Skeletal muscle tissue (tissue), 4 donors: ENCODE measurements around the gene STUB1. TPM values are rescaled to one million over a fixed set of nuclear protein-coding genes. Genes with fewer than 3 reads are reported as not detected.

Experiments
- H3K27ac ChIP-seq: one replicate; pipeline ENCODE4 v1.7.0; 2013; ENCODE audit warnings: mild to moderate bottlenecking, low read depth, low read length, inconsistent platforms
- H3K27me3 ChIP-seq, 3 donors: one replicate each; pipeline ENCODE4 v1.7.0; 2013; ENCODE audit warnings: low read length in 3 of 3; ENCODE audit not compliant: control insufficient read depth in 3 of 3, insufficient read depth in 3 of 3
- H3K36me3 ChIP-seq, 3 donors: one replicate each; pipeline ENCODE4 v1.7.0; 2013; ENCODE audit warnings: low read length in 3 of 3; ENCODE audit not compliant: control insufficient read depth in 3 of 3, insufficient read depth in 3 of 3
- H3K4me1 ChIP-seq, 3 donors: one replicate each; pipeline ENCODE4 v1.7.0; 2013; ENCODE audit warnings: low read length in 3 of 3, mild to moderate bottlenecking in 3 of 3; ENCODE audit not compliant: control insufficient read depth in 3 of 3, insufficient read depth in 3 of 3
- H3K4me3 ChIP-seq, 3 donors: one replicate each; pipeline ENCODE4 v1.7.0; 2013; ENCODE audit warnings: low read length in 3 of 3
- H3K9ac ChIP-seq, 3 donors: one replicate each; pipeline ENCODE4 v1.7.0; 2013; ENCODE audit warnings: low read length in 3 of 3, mild to moderate bottlenecking in 3 of 3, moderate library complexity in 2 of 3, low read depth in 1 of 3
- H3K9me3 ChIP-seq, 3 donors: one replicate each; pipeline ENCODE4 v1.7.0; 2013; ENCODE audit warnings: low read length in 3 of 3; ENCODE audit not compliant: control insufficient read depth in 3 of 3
- total RNA-seq: library from RNA; depleted of rRNA; stranded (reverse); fragments of >200 nt; gene quantifications from one replicate; pipeline ENCODE4 v1.2.3, GENCODE V29; 2014
- donor health status: Osteomylitis.

Gene STUB1
- total RNA-seq: 87.7 TPM

- H3K36me3 ChIP-seq: peaks cover 16 to 19% (median 18%) of the 10 kb centered on the region in 3 donors
- peak within 1 kb of the TSS; percentile 86 to 93 (median 88) for H3K9ac ChIP-seq
- H3K4me1 ChIP-seq: peaks cover 43 to 51% (median 48%) of the 10 kb centered on the region in 3 donors
Measured at GRCh38 chr16:679814-680624, at the start of gene STUB1. Gene STUB1 (plus strand): TSS chr16:680410. CDS start chr16:680526, 116 bp downstream.

GRCh38 chr16:630815-631405, 49.3 kb upstream of the STUB1 start, which contains the start of gene WFIKKN1:
Gene WFIKKN1 (plus strand): TSS chr16:630985. CDS start chr16:631254, 269 bp downstream.
- peaks cover 21 to 39% (median 35%) of the 10 kb centered on the region in 3 donors for H3K4me1 ChIP-seq
- no peak within 1 kb of the TSS for H3K27ac ChIP-seq
- no peak within 1 kb of the TSS for H3K4me3 ChIP-seq
- no peaks in the 10 kb centered on the region for H3K9me3 ChIP-seq
- peaks cover 13 to 21% (median 14%) of the 10 kb centered on the region in 3 donors for H3K36me3 ChIP-seq
- peak within 1 kb of the TSS in 1 of 3 donors; percentile 33 for H3K9ac ChIP-seq
- no peaks in the 10 kb centered on the region for H3K27me3 ChIP-seq

More at GRCh38 chr16:679814-680624, at the start of gene STUB1:
- H3K4me3 ChIP-seq: peak within 1 kb of the TSS; percentile 81 to 86 (median 85)
- peak within 1 kb of the TSS; percentile 79 for H3K27ac ChIP-seq
- H3K9me3 ChIP-seq: no peaks in the 10 kb centered on the region
- peaks cover 0 to 13% (median 3%) of the 10 kb centered on the region in 3 donors for H3K27me3 ChIP-seq

- Histone ChIP-seq H3K27ac (no peak overlapping the region), H3K36me3 (peaks cover 10 to 17% (median 11%) of the 10 kb centered on the region in 3 donors), H3K4me3 (no peak overlapping the region), H3K9me3 (no peaks in the 10 kb centered on the region), H3K4me1 (peaks cover 21 to 38% (median 36%) of the 10 kb centered on the region in 3 donors), H3K27me3 (no peaks in the 10 kb centered on the region), H3K9ac (no peak overlapping the region)
Measured at GRCh38 chr16:631808-632358, 48.3 kb upstream of the STUB1 start.

GRCh38 chr16:632486-633335, 47.5 kb upstream of the STUB1 start:
- no peak overlapping the region for H3K4me3 ChIP-seq

GRCh38 chr16:633336-634050, 46.7 kb upstream of the STUB1 start:
- no peaks in the 10 kb centered on the region for H3K9me3 ChIP-seq
- H3K27ac ChIP-seq: no peak overlapping the region
- H3K4me3 ChIP-seq: no peak overlapping the region
- H3K4me1 ChIP-seq: peaks cover 30 to 43% (median 41%) of the 10 kb centered on the region in 3 donors
- no peaks in the 10 kb centered on the region for H3K27me3 ChIP-seq
- H3K9ac ChIP-seq: no peak overlapping the region
- peaks cover 10 to 13% (median 11%) of the 10 kb centered on the region in 3 donors for H3K36me3 ChIP-seq

More at GRCh38 chr16:632486-633335, 47.5 kb upstream of the STUB1 start:
- no peaks in the 10 kb centered on the region for H3K27me3 ChIP-seq
- no peaks in the 10 kb centered on the region for H3K9me3 ChIP-seq
- H3K36me3 ChIP-seq: peaks cover 10 to 17% (median 11%) of the 10 kb centered on the region in 3 donors
- H3K4me1 ChIP-seq: peaks cover 25 to 36% (median 35%) of the 10 kb centered on the region in 3 donors
- H3K27ac ChIP-seq: no peak overlapping the region
- H3K9ac ChIP-seq: no peak overlapping the region

GRCh38 chr16:634051-634670, 46.0 kb upstream of the STUB1 start:
- H3K9ac ChIP-seq: no peak overlapping the region
- no peak overlapping the region for H3K27ac ChIP-seq
- peaks cover 28 to 43% (median 41%) of the 10 kb centered on the region in 3 donors for H3K4me1 ChIP-seq

GRCh38 chr16:634996-635395, 45.2 kb upstream of the STUB1 start:
- Histone ChIP-seq H3K27ac (no peak overlapping the region), H3K4me1 (peaks cover 24 to 37% (median 36%) of the 10 kb centered on the region in 3 donors), H3K9ac (peak overlapping the region in 1 of 3 donors; percentile 97), H3K27me3 (no peaks in the 10 kb centered on the region), H3K9me3 (no peaks in the 10 kb centered on the region), H3K36me3 (peaks cover 6 to 8% (median 7%) of the 10 kb centered on the region in 3 donors), H3K4me3 (peak overlapping the region in 1 of 3 donors; percentile 96)

More at GRCh38 chr16:634051-634670, 46.0 kb upstream of the STUB1 start:
- no peaks in the 10 kb centered on the region for H3K9me3 ChIP-seq
- H3K36me3 ChIP-seq: peaks cover 6 to 8% (median 7%) of the 10 kb centered on the region in 3 donors
- H3K27me3 ChIP-seq: no peaks in the 10 kb centered on the region
- H3K4me3 ChIP-seq: no peak overlapping the region

- Histone ChIP-seq H3K4me1 (peaks cover 20 to 34% (median 32%) of the 10 kb centered on the region in 3 donors), H3K27ac (no peak overlapping the region), H3K4me3 (peak overlapping the region; percentile 93 to 96 (median 95)), H3K27me3 (no peaks in the 10 kb centered on the region), H3K36me3 (peaks cover 6 to 8% (median 7%) of the 10 kb centered on the region in 3 donors), H3K9me3 (no peaks in the 10 kb centered on the region), H3K9ac (peak overlapping the region; percentile 61 to 97 (median 81))
Measured at GRCh38 chr16:635573-636205, 44.5 kb upstream of the STUB1 start.
